ENCODE data around the gene RHOT2.

DNA sequence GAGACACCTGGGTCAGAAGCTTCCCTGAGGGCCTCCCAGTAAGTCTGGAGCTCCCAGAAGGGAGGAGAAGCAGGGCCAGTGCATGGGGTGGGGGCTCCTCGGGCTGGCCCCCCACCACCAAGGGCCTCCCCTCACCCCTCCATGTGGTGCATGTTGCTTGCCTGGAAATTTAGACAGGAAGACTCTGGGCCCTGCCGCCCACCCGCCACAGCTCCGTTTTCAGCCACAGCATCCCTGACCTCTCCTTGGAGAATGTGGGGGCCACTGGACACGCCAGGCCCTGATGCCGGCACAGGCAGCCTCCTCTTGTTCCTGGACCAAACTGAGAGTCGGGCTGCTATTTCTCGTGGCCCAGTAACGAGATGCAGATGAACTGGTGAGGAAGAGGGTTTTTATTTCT, 29.1 kb upstream of the RHOT2 start:
- TF ChIP-seq CTCF (conservative IDR thresholded peaks at IDR 0.05; ENCODE audit: low read depth in 2 of 2): no peak
- TF ChIP-seq EZH2 (IDR thresholded peaks at IDR 0.05; ENCODE audit: low read depth, unreplicated experiment): no peak
- no peak for TF ChIP-seq EZH2phosphoT487 (IDR thresholded peaks at IDR 0.05; ENCODE audit: unreplicated experiment)
- TF ChIP-seq, protein P1, sequence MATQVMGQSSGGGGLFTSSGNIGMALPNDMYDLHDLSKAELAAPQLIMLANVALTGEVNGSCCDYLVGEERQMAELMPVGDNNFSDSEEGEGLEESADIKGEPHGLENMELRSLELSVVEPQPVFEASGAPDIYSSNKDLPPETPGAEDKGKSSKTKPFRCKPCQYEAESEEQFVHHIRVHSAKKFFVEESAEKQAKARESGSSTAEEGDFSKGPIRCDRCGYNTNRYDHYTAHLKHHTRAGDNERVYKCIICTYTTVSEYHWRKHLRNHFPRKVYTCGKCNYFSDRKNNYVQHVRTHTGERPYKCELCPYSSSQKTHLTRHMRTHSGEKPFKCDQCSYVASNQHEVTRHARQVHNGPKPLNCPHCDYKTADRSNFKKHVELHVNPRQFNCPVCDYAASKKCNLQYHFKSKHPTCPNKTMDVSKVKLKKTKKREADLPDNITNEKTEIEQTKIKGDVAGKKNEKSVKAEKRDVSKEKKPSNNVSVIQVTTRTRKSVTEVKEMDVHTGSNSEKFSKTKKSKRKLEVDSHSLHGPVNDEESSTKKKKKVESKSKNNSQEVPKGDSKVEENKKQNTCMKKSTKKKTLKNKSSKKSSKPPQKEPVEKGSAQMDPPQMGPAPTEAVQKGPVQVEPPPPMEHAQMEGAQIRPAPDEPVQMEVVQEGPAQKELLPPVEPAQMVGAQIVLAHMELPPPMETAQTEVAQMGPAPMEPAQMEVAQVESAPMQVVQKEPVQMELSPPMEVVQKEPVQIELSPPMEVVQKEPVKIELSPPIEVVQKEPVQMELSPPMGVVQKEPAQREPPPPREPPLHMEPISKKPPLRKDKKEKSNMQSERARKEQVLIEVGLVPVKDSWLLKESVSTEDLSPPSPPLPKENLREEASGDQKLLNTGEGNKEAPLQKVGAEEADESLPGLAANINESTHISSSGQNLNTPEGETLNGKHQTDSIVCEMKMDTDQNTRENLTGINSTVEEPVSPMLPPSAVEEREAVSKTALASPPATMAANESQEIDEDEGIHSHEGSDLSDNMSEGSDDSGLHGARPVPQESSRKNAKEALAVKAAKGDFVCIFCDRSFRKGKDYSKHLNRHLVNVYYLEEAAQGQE (IDR thresholded peaks at IDR 0.05; ENCODE audit: unreplicated experiment): no peak
